ENCODE measurements around the gene TAF10.

The TAF10 gene

GRCh38 chr11:6653097-6653496 lies 41.1 kb upstream of the TAF10 start:
- no peak for TF ChIP-seq CTCF (IDR thresholded peaks at IDR 0.05; ENCODE audit: insufficient read depth, low read length, poor library complexity, severe bottlenecking)
- no peak for DNase-seq (ENCODE audit: extremely low read depth, insufficient read length)
- Histone ChIP-seq H3K27me3 (replicated peaks; ENCODE audit: control insufficient read depth, insufficient read depth, low read length) (peaks cover 5% of the 10 kb centered on the region), H3K4me3 (replicated peaks; ENCODE audit: low read depth, low read length) (no peak overlapping the region), H3K36me3 (ENCODE audit: control insufficient read depth, insufficient read depth, low read length) (no peaks in the 10 kb centered on the region)

GRCh38 chr11:6652182-6652581 lies 40.2 kb upstream of the TAF10 start:
- H3K27me3 ChIP-seq (replicated peaks; ENCODE audit: control insufficient read depth, insufficient read depth, low read length): peaks cover 5% of the 10 kb centered on the region
- TF ChIP-seq CTCF (IDR thresholded peaks at IDR 0.05; ENCODE audit: insufficient read depth, low read length, poor library complexity, severe bottlenecking): no peak
- no peaks in the 10 kb centered on the region for H3K36me3 ChIP-seq (ENCODE audit: control insufficient read depth, insufficient read depth, low read length)
- no peak for DNase-seq (ENCODE audit: extremely low read depth, insufficient read length)
- H3K4me3 ChIP-seq (replicated peaks; ENCODE audit: low read depth, low read length): no peak overlapping the region

- TF ChIP-seq CTCF (IDR thresholded peaks at IDR 0.05; ENCODE audit: insufficient read depth, low read length, poor library complexity, severe bottlenecking): no peak
- DNase-seq (ENCODE audit: extremely low read depth, insufficient read length): no peak
- H3K36me3 ChIP-seq (ENCODE audit: control insufficient read depth, insufficient read depth, low read length): no peaks in the 10 kb centered on the region
- H3K27me3 ChIP-seq (replicated peaks; ENCODE audit: control insufficient read depth, insufficient read depth, low read length): peaks cover 5% of the 10 kb centered on the region
- H3K4me3 ChIP-seq (replicated peaks; ENCODE audit: low read depth, low read length): no peak overlapping the region
These were observed 39.0 kb upstream of the TAF10 start for GRCh38 chr11:6650980-6651379.

GRCh38 chr11:6650104-6650503 lies 38.1 kb upstream of the TAF10 start:
- Histone ChIP-seq H3K36me3 (ENCODE audit: control insufficient read depth, insufficient read depth, low read length) (no peaks in the 10 kb centered on the region), H3K4me3 (replicated peaks; ENCODE audit: low read depth, low read length) (no peak overlapping the region), H3K27me3 (replicated peaks; ENCODE audit: control insufficient read depth, insufficient read depth, low read length) (peaks cover 4% of the 10 kb centered on the region)
- TF ChIP-seq CTCF (IDR thresholded peaks at IDR 0.05; ENCODE audit: insufficient read depth, low read length, poor library complexity, severe bottlenecking): no peak
- no peak for DNase-seq (ENCODE audit: extremely low read depth, insufficient read length)

GRCh38 chr11:6648501-6648900 lies 36.5 kb upstream of the TAF10 start:
- H3K27me3 ChIP-seq (replicated peaks; ENCODE audit: control insufficient read depth, insufficient read depth, low read length): no peaks in the 10 kb centered on the region; the same call in 1 of the 2 replicates
- no peak for DNase-seq (ENCODE audit: extremely low read depth, insufficient read length)
- no peaks in the 10 kb centered on the region for H3K36me3 ChIP-seq (ENCODE audit: control insufficient read depth, insufficient read depth, low read length)
- TF ChIP-seq CTCF (IDR thresholded peaks at IDR 0.05; ENCODE audit: insufficient read depth, low read length, poor library complexity, severe bottlenecking): no peak
- no peak overlapping the region for H3K4me3 ChIP-seq (replicated peaks; ENCODE audit: low read depth, low read length)

GRCh38 chr11:6647836-6648235 lies 35.8 kb upstream of the TAF10 start:
- no peaks in the 10 kb centered on the region for H3K36me3 ChIP-seq (ENCODE audit: control insufficient read depth, insufficient read depth, low read length)
- no peaks in the 10 kb centered on the region for H3K27me3 ChIP-seq (replicated peaks; ENCODE audit: control insufficient read depth, insufficient read depth, low read length)
- no peak for DNase-seq (ENCODE audit: extremely low read depth, insufficient read length)
- H3K4me3 ChIP-seq (replicated peaks; ENCODE audit: low read depth, low read length): no peak overlapping the region
- TF ChIP-seq CTCF (IDR thresholded peaks at IDR 0.05; ENCODE audit: insufficient read depth, low read length, poor library complexity, severe bottlenecking): no peak
